GM12865 (cell line): ENCODE results near the gene IL17RB.

Experiments used
- DNase-seq: peaks from one replicate; pipeline ENCODE4 v3.0.0; 2010; ENCODE audit warnings: low read depth
- H3K4me3 ChIP-seq: 2 replicates; pipeline ENCODE4 v1.5.1; 2011; ENCODE audit warnings: mild to moderate bottlenecking, low read depth, low read length, control low read depth
- CTCF ChIP-seq: IDR thresholded peaks from 2 replicates; pipeline ENCODE4 v1.5.1; 2011; ENCODE audit warnings: low read length, control low read depth, low read depth, inconsistent platforms; ENCODE audit not compliant: insufficient read depth; ENCODE audit errors: missing control alignments

IL17RB gene

GRCh38 chr3:53818221-53819162, 27.9 kb upstream of the IL17RB start:
- no peak for DNase-seq
- H3K4me3 ChIP-seq: no peak overlapping the region
- no peak for TF ChIP-seq CTCF

GRCh38 chr3:53819163-53819868, 27.1 kb upstream of the IL17RB start:
- no peak for TF ChIP-seq CTCF
- no peak overlapping the region for H3K4me3 ChIP-seq
- DNase-seq: no peak

GRCh38 chr3:53820084-53820483, 26.3 kb upstream of the IL17RB start:
- DNase-seq: no peak
- no peak for TF ChIP-seq CTCF
- no peak overlapping the region for H3K4me3 ChIP-seq

- no peak for TF ChIP-seq CTCF
- H3K4me3 ChIP-seq: no peak overlapping the region
- DNase-seq: no peak
Measured at GRCh38 chr3:53820756-53821580, 25.4 kb upstream of the IL17RB start.

- peak; percentile 36 for DNase-seq
- no peak for TF ChIP-seq CTCF
- no peak overlapping the region for H3K4me3 ChIP-seq
Measured at GRCh38 chr3:53821631-53822121, 24.7 kb upstream of the IL17RB start.

GRCh38 chr3:53822331-53822741, 24.0 kb upstream of the IL17RB start:
- no peak for TF ChIP-seq CTCF
- no peak for DNase-seq
- no peak overlapping the region for H3K4me3 ChIP-seq
